Measurements from ENCODE around the gene SDC4. TPM values are rescaled to one million over a fixed set of nuclear protein-coding genes. Genes with fewer than 3 reads are reported as not detected.

SDC4 gene
- total and polyA plus RNA-seq, 10 donors = 10.4 to 56.1 (median 29.6) TPM

Other genes starting within 250 kb of the SDC4 start
- gene KCNS1, start 247.3 kb downstream of the SDC4 start, total RNA-seq = not detected
- gene KCNS1, start 247.3 kb downstream of the SDC4 start, polyA plus RNA-seq = under 1 TPM in 2 of 3 donors, not detected in 1; 0.05 to 0.06 TPM
- gene WFDC5, start 233.2 kb downstream of the SDC4 start, total RNA-seq = not detected
- not detected for gene WFDC5, start 233.2 kb downstream of the SDC4 start, polyA plus RNA-seq
- not detected for gene WFDC12, start 224.0 kb downstream of the SDC4 start, total RNA-seq
- not detected for gene WFDC12, start 224.0 kb downstream of the SDC4 start, polyA plus RNA-seq
- 10 to 100 TPM in 2 of 7 donors, 1 to 10 TPM in 3, not detected in 2; 1.8 to 22.8 (median 3.5) TPM for gene PI3, start 173.5 kb downstream of the SDC4 start, total RNA-seq
- gene PI3, start 173.5 kb downstream of the SDC4 start, polyA plus RNA-seq = 1 to 10 TPM in 2 of 3 donors, not detected in 1; 1.7 TPM
- under 1 TPM in 1 of 7 donors, not detected in 6; 0.72 TPM for gene SEMG1, start 141.4 kb downstream of the SDC4 start, total RNA-seq
- not detected for gene SEMG1, start 141.4 kb downstream of the SDC4 start, polyA plus RNA-seq
- gene SEMG2, start 127.1 kb downstream of the SDC4 start, total RNA-seq = not detected
- not detected for gene SEMG2, start 127.1 kb downstream of the SDC4 start, polyA plus RNA-seq
- gene SLPI, start 93.9 kb downstream of the SDC4 start, total RNA-seq = 10 to 100 TPM in 3 of 7 donors, 1 to 10 TPM in 4; 2.9 to 26.9 (median 9.0) TPM
- gene SLPI, start 93.9 kb downstream of the SDC4 start, polyA plus RNA-seq = 10 to 100 TPM in 1 of 3 donors, 1 to 10 TPM in 2; 5.1 to 11.9 (median 8.4) TPM
- gene RBPJL, start 41.6 kb downstream of the SDC4 start, total RNA-seq = not detected
- under 1 TPM in 2 of 3 donors, not detected in 1; 0.05 to 0.09 TPM for gene RBPJL, start 41.6 kb downstream of the SDC4 start, polyA plus RNA-seq
- gene MATN4, start 40.1 kb downstream of the SDC4 start, total RNA-seq = not detected
- under 1 TPM in 2 of 3 donors, not detected in 1; 0.19 to 0.52 TPM for gene MATN4, start 40.1 kb downstream of the SDC4 start, polyA plus RNA-seq
- gene SYS1, start 14.7 kb upstream of the SDC4 start, total RNA-seq = 10 to 100 TPM; 23.7 to 69.8 (median 35.3) TPM
- gene SYS1, start 14.7 kb upstream of the SDC4 start, polyA plus RNA-seq = 10 to 100 TPM; 15.1 to 22.2 (median 21.6) TPM
- gene TP53TG5, start 29.9 kb upstream of the SDC4 start, total RNA-seq = under 1 TPM in 2 of 7 donors, not detected in 5; 0.60 to 0.66 TPM
- gene TP53TG5, start 29.9 kb upstream of the SDC4 start, polyA plus RNA-seq = under 1 TPM in 1 of 3 donors, not detected in 2; 0.08 TPM
- 10 to 100 TPM; 15.8 to 38.5 (median 28.1) TPM for gene DBNDD2, start 59.9 kb upstream of the SDC4 start, total RNA-seq
- 10 to 100 TPM; 19.0 to 36.2 (median 31.8) TPM for gene DBNDD2, start 59.9 kb upstream of the SDC4 start, polyA plus RNA-seq
- 10 to 100 TPM; 60.2 to 82.8 (median 69.6) TPM for gene PIGT, start 67.7 kb upstream of the SDC4 start, total RNA-seq
- gene PIGT, start 67.7 kb upstream of the SDC4 start, polyA plus RNA-seq = 10 to 100 TPM; 42.5 to 51.0 (median 49.8) TPM
- gene WFDC2, start 121.3 kb upstream of the SDC4 start, total RNA-seq = under 1 TPM in 2 of 7 donors, not detected in 5; 0.74 to 0.79 TPM
- 1 to 10 TPM in 1 of 3 donors, under 1 TPM in 2; 0.35 to 1.5 (median 0.58) TPM for gene WFDC2, start 121.3 kb upstream of the SDC4 start, polyA plus RNA-seq
- not detected for gene SPINT3, start 167.2 kb upstream of the SDC4 start, total RNA-seq
- not detected for gene SPINT3, start 167.2 kb upstream of the SDC4 start, polyA plus RNA-seq
- not detected for gene WFDC6, start 191.1 kb upstream of the SDC4 start, total RNA-seq
- not detected for gene WFDC6, start 191.1 kb upstream of the SDC4 start, polyA plus RNA-seq
- not detected for gene EPPIN, start 199.0 kb upstream of the SDC4 start, total RNA-seq
- gene EPPIN, start 199.0 kb upstream of the SDC4 start, polyA plus RNA-seq = under 1 TPM in 1 of 3 donors, not detected in 2; 0.10 TPM
- gene WFDC8, start 230.9 kb upstream of the SDC4 start, total RNA-seq = not detected
- gene WFDC8, start 230.9 kb upstream of the SDC4 start, polyA plus RNA-seq = not detected

Data from spleen (tissue), 10 donors.